HS-5 (cell line): Measurements from ENCODE around the gene FMN2.
"Not testable (repeated sequence)": the region's sequence is repeated elsewhere in the genome, so short reads cannot be mapped to it uniquely, and the experiment has no call there.

Source experiments
- DNase-seq: peaks from one replicate; pipeline ENCODE4 v3.0.0-alpha.2; 2012; ENCODE audit warnings: low read depth

FMN2 gene

DNA sequence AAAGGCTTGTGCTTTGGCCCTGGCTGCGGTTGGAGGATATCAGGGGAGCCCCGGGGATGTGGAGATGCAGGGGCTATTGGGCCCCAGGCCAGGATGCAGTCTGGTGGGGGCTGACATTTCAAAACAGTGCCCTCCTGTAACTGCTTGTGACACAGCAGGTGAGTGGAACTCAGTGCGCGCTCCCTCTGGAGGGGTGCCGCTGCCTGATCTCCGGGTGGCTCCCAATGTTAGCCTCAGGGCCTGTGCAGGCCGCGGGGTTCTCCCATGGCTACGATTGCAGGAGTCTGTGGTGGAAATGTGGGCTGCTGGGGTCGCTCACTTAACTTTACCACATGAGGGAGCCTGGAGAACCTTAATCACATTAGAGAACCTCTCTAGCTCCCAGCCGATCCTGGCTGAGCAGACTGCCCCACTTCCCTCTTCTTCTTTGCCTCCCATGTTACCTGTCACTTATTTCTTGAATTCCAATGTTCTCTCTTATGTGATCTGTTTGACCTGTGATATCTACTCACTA, 163.2 kb downstream of the FMN2 start:
- no peak for DNase-seq

DNA sequence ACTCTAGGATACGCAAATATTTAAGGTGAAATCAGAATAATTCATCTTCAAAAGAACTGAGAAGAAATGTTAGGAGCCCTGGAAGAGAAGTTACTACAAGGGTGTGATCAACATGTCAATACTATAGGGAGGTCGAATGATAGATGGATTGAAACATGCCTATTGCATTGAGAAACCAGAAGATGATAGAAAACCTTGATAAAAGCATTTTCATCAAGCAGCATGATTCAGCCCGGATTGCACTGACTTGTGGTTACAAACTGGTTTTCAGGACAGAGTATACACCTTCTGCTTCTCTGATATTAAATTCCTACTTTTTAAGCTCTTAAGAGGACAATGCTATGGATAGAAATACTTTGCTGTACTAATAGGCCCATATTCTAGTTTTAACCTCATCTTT, 164.2 kb downstream of the FMN2 start:
- no peak for DNase-seq

DNA sequence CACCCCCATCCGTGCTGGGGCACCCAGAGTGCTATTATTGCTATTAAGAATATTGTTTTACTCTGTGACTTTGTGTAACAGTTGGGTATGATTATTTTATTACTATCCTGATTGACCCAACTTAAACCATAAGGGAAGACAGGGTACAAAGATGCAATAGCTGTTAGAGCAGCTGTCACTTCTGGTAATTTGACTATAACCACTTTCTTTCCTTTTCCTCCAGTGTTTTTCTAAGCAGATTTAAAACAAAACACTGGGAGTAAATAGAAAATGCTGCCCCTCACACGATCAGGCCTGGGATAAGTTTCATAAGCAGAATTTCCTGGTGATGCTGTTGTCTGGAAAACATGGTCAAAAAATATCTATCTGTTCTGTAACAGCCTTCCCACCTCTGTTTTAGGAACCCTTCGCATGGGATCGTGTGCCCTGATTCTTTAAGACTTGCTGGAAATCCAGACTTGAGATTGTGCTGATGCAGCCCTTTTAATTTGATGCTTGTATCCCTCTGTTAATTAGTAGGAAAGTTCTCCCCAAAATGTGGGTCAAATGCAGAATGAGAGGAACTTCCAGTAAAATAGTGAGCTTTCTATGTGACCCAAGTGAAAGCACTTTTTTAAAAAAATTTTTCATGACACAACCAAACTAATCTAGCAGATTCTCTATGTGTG, 165.3 kb downstream of the FMN2 start:
- DNase-seq = no peak

DNA sequence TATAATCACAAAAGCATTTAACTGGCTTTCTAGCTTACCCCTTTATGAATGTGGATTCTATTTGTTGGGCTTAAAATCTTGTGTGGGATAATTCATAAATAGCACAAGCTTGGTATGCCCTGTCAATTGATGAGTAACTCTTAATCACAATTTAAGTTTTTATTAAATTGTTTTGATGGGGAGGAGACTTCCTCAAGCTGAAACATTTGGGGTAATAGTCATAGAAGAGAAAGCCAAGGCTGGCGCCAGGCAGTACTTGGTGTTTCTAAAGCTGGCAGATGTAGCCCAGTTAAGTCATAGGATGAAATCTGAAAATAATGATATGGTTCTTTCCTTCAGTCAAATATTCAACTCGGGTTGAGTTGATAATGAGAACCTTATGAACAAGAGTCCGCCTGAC, 167.2 kb downstream of the FMN2 start:
- DNase-seq = peak; percentile 93

DNA sequence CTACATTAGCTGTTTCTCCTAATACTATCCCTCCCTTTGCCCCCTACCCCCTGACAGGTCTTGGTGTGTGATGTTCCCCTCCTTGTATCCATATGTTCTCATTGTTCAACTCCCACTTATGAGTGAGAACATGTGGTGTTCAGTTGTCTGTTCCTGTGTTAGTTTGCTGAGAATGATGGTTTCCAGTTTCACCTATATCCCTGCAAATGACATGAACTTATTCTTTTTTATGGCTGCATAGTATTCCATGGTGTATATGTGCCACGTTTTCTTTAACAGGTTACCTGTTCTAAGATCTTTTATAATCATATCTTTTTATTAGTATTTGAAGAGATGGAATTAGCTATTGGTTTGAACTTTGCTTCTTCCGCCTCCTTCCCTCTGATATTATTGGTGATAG, 172.8 kb downstream of the FMN2 start:
- not testable (repeated sequence) for DNase-seq

DNA sequence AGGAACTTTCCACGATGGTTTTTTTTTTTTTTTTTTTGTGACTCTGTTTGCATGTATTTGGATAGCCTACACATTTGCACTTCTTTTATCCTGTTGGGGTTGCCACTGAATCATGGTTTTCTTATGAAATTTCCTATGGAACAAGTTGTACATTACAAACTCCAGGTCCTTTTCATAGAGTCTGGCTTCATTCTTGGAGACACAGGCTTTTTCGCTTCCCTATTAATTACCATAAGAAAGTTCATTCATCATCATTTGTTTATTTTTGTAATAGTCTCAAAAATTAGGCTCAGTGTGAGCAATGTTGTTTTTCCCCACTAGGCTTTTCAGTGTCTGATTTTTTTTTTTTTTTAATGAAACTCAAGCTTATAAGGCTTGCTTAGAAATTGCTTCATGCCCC, 179.4 kb downstream of the FMN2 start:
- DNase-seq = no peak

DNA sequence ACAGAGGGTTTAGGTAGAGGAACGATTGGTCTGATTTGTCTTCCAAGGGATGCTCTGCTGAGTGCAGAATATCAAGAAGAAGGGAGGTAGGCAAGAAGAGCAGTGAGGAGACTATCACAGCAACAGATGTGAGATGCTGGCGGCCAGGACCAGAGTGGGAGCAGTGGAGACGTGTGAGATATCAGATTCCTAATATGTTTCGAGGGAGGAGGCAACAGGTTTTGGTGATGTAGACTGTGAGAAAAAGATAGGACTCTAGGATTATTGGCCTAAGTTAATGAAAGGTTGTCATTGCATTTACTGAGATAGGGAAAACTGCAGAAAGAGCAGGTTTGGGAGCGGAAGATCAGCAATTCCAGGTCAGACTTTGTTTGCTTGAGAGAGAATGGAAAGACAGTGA, 182.9 kb downstream of the FMN2 start:
- DNase-seq = no peak

DNA sequence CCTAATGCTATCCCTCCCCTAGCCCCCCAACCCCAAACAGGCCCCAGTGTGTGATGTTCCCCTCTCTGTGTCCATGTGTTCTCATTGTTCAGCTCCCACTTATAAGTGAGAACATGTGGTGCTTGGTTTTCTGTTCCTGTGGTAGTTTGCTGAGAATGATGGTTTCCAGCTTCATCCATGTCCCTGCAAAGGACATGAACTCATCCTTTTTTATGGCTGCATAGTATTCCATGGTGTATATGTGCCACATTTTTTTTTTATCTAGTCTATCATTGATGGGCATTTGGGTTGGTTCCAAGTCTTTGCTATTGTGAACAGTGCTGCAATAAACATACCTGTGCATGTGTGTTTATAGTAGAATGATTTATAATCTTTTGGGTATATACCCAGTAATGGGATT, 183.5 kb downstream of the FMN2 start:
- DNase-seq = not testable (repeated sequence)

DNA sequence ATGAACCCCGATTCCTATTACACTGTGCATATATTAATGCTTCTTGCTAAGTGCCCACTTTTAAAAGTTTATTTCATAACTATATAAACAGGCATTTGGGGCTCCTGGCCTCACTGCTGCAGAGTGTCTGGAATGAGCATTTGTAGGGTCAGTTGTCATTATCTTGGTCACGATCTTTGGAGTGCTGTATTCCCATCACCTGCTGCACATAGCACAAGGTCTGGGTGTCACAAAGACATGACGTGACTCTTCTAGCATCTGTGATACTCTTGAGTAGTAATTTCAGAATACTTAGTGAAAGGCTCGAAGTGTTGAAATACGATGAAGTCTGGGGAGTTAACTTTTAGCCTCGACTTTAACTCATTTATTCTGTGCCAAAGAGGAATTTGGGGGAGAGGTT, 186.4 kb downstream of the FMN2 start:
- no peak for DNase-seq

DNA sequence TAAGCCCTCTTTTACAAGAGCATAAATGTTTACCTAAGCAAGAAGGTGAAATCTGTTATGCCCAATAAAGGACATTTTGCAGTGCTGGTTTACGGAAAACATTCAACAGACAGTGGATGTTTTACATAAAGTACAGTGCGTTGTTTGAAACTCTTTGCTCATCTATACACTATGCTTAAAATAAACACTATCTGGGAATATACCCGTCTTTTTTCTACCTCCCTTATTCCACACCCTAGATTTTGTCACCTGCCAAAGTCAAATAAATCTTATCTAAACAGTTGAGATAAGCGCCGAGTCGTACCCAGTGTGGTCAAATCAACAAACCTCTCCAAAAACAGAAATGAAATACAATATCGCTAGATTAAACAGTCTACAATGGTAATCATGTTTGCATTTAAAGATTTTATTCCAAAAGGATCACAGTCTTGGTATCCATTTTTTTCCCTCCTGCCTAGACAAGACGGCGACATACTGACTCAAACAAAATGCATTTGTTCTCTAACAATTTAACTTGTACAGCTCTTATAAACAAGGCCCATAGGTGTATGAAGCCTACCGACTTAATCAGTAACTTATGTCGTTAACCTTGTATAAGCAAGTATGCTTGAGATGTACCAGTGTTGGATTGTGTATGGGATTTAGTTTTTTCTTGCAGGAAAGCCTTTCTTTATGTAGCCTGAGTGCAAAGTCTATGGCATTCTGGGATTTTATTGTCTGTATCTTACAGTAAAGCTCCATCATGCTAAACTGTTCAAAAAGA, 189.1 kb downstream of the FMN2 start:
- DNase-seq = no peak

DNA sequence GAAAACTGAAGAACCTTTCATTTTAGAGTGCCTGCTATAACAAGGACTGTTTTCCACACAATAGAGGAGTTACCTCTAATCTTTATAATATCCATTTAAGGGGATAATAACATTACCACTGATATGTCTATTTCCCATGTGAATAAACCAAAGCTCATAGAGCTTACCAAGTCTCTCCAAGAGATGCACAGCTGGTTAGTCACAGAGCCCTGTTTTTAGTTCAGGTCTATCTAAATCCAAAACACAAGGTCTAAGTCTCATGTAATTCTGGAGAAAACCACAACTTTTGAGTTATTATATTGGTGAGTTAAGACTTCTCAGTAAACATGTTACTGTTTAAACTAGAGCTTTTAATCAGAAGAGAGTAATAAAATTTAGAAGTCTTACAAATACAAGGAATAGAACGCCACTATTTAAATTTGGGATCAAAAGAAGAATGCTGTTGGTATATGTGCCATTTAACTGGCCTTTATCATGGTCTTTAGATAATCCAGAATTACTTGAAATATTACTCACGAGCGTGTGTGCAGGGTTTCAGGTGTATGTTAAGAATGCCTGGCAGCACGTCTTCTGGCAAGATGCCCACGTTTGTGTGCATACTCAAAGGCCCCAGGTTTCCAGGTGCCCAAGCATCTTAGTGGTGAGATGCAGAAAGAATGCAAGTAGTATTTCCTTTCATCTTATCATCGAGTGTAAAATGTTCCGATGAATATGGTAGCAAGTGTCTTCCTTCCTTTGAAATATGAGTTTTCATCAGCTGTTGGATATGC, 190.6 kb downstream of the FMN2 start:
- DNase-seq = no peak

DNA sequence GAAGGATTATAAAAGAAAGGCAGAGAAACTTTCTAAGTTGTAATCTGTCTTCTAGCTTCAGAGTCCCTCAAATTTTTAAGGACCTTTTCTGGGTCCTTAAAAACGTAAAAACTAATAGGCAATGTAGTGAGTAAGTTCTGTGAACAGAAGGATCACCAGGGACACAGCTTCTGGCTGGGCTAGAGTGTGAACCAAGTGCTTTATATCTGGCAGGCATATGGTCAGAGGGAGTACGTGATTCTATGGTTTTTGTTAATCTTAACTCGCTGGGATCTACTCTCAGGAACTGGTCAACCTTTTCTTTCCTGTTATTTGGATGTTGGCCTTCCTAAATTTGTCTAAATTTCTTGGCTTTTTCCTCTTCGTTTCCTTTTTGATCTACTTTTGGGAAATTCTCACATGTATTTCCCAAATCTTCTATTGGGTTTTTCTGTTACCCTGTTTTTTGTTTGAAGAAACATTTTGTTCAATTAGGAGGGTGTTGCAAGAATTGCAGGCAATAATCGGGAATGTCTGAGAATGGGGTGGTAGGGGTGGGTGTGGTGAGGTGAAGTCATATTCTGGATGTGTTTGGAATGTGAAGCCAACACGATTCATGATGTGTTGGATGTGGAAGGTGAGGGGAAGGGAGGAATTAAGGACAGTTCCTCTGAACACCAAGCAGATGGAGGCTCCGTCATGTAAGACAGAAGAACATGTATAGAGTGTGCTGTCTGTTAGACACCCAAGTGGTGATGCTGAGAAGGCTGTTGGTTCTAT, 193.2 kb downstream of the FMN2 start:
- peak; percentile 26 for DNase-seq

DNA sequence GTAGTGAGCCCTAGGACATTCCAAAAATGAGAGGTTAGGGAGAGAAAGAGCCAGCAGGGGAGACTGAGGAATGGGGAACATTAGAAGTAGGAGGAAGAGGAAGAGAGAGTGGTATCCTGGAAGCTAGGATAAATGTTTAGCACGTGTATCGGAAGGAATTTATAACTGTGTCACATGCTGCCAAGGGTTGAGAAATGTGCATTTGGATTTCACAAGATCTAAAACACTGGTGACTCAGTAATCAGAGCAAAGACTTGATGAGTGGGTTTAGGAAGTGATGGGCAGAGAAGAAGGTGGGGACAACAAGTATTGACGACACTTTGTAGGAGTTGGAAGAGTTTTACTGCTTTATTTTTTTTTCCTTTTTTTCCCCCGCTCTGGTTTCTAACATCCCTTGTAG, 193.9 kb downstream of the FMN2 start:
- DNase-seq = peak; percentile 89

DNA sequence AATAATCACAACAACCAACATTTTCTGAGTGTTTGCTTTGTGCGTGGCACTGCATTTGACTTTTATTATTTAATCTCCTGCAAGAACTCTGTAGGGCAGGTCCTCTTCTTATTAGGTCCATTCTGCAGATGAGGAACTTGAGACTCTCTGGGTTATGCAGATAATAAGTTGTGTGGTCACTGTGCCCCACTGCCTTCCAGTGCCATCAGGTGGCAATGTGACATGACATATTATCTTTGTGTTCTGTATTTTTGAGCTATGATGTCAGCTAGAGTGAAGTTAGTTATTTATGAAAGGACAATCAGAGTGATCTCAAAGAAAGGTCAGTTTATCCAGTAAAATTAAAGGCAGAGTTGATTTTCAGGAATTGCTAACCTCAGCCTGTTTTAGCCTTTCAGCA, 196.0 kb downstream of the FMN2 start:
- no peak for DNase-seq

DNA sequence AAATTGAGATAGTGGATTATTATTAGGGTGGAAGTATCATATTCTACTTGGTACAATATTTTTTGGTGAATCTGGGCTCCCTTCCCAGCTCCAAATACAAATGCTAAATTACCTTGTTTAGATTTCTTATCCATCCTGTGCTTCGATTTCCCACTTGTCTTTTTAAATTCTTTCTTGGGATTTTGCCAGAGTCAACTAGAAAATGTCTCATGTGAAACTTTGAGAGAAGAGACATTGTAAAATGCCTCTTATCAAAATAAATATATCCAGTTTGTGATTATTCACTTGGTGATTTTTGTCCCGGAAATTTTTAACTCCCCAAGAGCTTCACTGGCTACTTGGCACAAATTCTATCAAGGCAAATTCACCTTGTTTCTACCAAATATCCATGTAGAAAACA, 202.0 kb downstream of the FMN2 start:
- no peak for DNase-seq

DNA sequence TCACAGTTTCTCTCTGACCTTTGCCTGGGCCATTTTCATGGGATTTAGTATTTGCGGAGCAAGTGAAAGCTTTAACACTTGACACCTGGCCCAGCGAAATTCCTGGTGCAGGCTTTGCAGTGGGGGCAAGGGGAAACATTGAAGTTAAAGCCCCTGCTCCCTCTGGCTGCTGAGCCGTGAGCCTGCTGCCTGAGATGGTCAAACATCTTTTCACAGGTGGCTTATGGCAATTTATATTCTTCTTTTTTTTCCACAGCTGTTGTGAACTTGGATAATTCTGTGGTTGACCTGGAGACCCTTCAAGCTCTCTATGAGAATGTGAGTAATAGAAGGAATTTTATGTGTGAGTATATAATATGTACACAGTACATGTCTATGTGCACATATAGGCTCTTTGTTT, 202.9 kb downstream of the FMN2 start:
- no peak for DNase-seq

DNA sequence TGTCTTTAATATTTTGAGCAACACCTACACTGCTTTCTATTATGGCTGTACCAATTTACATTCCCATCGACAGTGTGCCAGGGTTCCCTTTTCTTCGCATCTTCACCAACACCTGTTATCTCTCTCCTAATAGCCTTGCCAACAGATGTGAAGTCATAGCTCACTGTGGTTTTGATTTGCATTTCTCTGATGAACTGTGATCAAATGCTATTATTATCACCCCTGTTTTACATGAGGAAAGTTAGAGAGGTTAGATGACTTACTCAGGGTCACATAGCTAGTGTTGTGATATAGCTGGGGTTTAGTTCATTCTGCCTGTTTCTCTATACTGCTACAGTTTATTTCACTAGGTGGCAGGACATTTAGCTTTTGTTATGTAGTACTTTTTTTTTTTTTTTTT, 204.1 kb downstream of the FMN2 start:
- DNase-seq = no peak

DNA sequence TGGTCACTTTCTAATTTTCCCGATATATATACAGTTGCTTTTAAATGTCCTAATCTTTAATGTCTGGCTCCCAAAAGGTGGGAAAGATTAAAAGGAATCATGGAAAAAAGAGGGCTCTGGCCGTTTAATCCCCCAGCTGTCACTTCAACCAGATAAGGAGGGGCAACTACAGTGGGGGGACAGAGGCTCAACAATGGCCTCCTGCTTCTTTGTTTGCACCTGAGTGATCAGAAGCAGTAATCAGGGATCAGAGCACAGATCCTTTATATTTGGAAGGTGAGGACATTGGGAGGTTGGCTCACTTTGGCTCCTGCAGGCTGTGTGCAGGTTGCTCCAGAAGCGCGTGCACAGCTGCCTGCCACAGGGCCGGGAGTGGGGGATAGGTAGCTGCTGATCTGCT, 212.8 kb downstream of the FMN2 start:
- DNase-seq = no peak

DNA sequence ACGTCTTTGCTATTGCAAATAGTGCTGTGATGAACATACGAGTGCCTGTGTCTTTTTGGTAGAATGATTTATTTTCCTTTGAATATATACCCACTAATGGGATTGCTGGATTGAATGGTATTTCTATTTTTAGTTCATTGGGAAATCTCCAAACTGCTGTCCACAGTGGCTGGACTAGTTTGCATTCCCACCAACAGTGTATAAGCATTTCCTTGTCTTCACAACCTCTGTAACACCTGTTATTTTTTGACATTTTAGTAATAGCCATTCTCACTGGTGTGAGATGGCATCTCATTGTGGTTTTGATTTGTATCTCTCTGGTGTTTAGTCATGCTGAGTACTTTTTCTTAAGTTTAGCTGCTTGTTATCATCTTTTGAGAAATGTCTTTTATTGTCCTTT, 215.0 kb downstream of the FMN2 start:
- no peak for DNase-seq

DNA sequence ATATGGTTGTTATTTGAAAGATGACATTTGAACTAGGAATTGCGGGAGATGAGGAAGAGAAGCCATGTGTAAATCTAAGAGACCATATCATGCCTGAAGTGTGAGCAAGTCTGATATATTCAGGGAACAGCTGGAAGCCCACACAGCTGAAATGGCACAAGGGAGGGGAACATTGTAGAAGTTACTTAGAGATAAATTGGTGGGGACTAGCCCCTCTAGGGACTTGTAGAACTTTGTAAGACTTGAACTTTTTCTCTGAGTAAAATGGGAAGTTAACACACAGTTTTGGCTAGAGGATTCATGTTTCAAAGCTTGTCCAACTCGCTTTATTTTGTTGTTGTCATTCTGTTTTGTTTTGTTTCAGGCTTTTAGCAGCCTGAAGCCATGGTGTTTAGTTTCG, 216.4 kb downstream of the FMN2 start:
- no peak for DNase-seq

DNA sequence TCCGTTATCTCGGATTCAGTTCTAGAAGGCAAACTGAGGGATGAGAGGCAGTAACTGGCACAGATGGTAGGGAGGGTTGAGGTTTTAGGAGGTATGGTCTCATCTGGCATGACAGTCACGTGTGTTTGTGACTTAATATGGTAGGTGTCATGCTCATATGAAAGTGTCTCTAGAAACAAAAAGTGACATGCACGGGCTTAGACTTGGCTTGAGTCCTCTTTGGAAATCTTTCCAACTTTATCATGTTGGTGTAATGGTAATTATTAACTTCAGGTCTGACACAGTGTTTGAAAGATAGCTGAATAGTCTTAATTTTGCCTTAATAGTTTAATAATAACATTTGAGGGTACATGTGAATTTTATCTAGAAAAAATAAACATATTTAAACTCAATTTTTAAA, 218.1 kb downstream of the FMN2 start:
- DNase-seq = no peak

DNA sequence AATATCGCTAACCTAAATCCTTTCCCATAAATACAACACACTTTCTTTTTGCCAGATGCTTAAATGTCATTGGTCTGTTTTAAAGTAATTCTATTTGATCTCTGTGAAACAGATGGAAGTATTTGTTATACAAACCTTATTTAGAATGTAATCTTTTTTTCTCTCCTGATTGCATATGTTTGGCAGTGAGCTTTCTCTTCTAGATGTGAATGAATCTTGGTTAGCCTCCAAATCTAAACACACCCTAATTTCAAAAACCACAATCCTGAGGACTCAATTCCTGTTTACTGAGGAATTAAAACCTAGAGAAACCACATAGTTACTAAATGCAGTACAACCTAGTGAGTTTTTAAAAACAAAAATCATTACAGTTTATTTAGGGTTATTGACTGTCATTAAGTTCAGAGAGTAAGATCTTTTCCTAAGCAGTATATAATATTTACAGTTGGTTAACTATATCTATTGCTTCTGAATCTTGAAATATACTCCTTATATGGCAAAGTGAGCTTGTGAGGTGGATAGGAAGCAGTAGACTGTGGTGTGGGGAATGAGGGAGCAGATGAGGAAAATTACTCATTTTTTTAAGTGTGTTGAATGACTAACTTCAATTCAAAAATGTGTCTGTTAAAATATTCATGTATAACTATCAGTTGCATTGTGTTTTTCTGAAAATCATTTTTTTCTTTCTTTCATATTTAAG, 218.7 kb downstream of the FMN2 start:
- DNase-seq = peak; percentile 51
